Measurements from ENCODE around the gene UBE2Q2. TPM values are rescaled to one million over a fixed set of nuclear protein-coding genes. Genes with fewer than 3 reads are reported as not detected.
A peak's percentile ranks its signal among the peaks of the same experiment; 100 is the strongest.

Gene UBE2Q2
- polyA plus RNA-seq, 6 donors from 2014 or later, result 10.9 to 18.1 (median 13.4) TPM

GRCh38 chr15:75927601-75928000 is 84.4 kb downstream of the UBE2Q2 start:
- ATAC-seq (ENCODE audit: low read depth in 2 of 2), result no peak
- Mint-ChIP-seq H3K4me3 (no peak overlapping the region), H3K9me3 (no peaks in the 10 kb centered on the region), H3K36me3 (peaks cover 13 to 27% of the 10 kb centered on the region in 2 donors), H3K27ac (peak overlapping the region in 2 of 6 donors; percentile 3 to 19), H3K27me3 (no peaks in the 10 kb centered on the region), H3K4me1 (peaks cover 31 to 46% (median 39%) of the 10 kb centered on the region in 3 donors)
- no peak for DNase-seq

- H3K27me3 Mint-ChIP-seq, result no peaks in the 10 kb centered on the region
- peaks cover 28 to 41% (median 34%) of the 10 kb centered on the region in 3 donors for H3K4me1 Mint-ChIP-seq
- H3K36me3 Mint-ChIP-seq, result peaks cover 17 to 35% of the 10 kb centered on the region in 2 donors
- ATAC-seq (ENCODE audit: low read depth in 2 of 2), result no peak
- peak overlapping the region in 2 of 6 donors; percentile 11 to 65 for H3K27ac Mint-ChIP-seq
- DNase-seq, result no peak
- H3K4me3 Mint-ChIP-seq, result peak overlapping the region in 1 of 8 donors; percentile 34
- no peaks in the 10 kb centered on the region for H3K9me3 Mint-ChIP-seq
These were observed 85.7 kb downstream of the UBE2Q2 start for GRCh38 chr15:75928680-75929608.

GRCh38 chr15:75929799-75930565 is 86.7 kb downstream of the UBE2Q2 start:
- no peaks in the 10 kb centered on the region for H3K9me3 Mint-ChIP-seq
- H3K27me3 Mint-ChIP-seq, result no peaks in the 10 kb centered on the region
- DNase-seq, result no peak
- no peak for ATAC-seq (ENCODE audit: low read depth in 2 of 2)
- no peak overlapping the region for H3K27ac Mint-ChIP-seq
- peaks cover 17 to 39% of the 10 kb centered on the region in 2 donors for H3K36me3 Mint-ChIP-seq
- H3K4me1 Mint-ChIP-seq, result peaks cover 22 to 33% (median 29%) of the 10 kb centered on the region in 3 donors
- H3K4me3 Mint-ChIP-seq, result no peak overlapping the region

GRCh38 chr15:75930866-75931265 is 87.6 kb downstream of the UBE2Q2 start:
- no peak overlapping the region for H3K4me3 Mint-ChIP-seq
- H3K9me3 Mint-ChIP-seq, result no peaks in the 10 kb centered on the region
- no peaks in the 10 kb centered on the region for H3K27me3 Mint-ChIP-seq
- peaks cover 17 to 35% of the 10 kb centered on the region in 2 donors for H3K36me3 Mint-ChIP-seq
- H3K4me1 Mint-ChIP-seq, result peaks cover 15 to 25% (median 23%) of the 10 kb centered on the region in 3 donors
- no peak for DNase-seq
- H3K27ac Mint-ChIP-seq, result peak overlapping the region in 2 of 6 donors; percentile 29 to 39
- ATAC-seq (ENCODE audit: low read depth in 2 of 2), result no peak

- no peak for DNase-seq
- peaks cover 6 to 14% of the 10 kb centered on the region in 2 donors for H3K36me3 Mint-ChIP-seq
- peak overlapping the region in 1 of 6 donors; percentile 18 for H3K27ac Mint-ChIP-seq
- no peak overlapping the region for H3K4me3 Mint-ChIP-seq
- ATAC-seq (ENCODE audit: low read depth in 2 of 2), result no peak
- H3K9me3 Mint-ChIP-seq, result peaks cover 0 to 7% (median 0%) of the 10 kb centered on the region in 7 donors
- peaks cover 5 to 14% (median 11%) of the 10 kb centered on the region in 3 donors for H3K27me3 Mint-ChIP-seq
- H3K4me1 Mint-ChIP-seq, result no peaks in the 10 kb centered on the region
These were observed 99.2 kb downstream of the UBE2Q2 start for GRCh38 chr15:75942464-75942863.

- Mint-ChIP-seq H3K27ac (no peak overlapping the region), H3K4me3 (no peak overlapping the region)
These were observed 100.0 kb downstream of the UBE2Q2 start for GRCh38 chr15:75943246-75943645.

GRCh38 chr15:75943713-75944215 is 100.5 kb downstream of the UBE2Q2 start:
- peak overlapping the region in 1 of 6 donors; percentile 13 for H3K27ac Mint-ChIP-seq

More at GRCh38 chr15:75943246-75943645, 100.0 kb downstream of the UBE2Q2 start:
- ATAC-seq (ENCODE audit: low read depth in 2 of 2) (no peak), DNase-seq (no peak)
- H3K9me3 Mint-ChIP-seq, result peaks cover 0 to 7% (median 0%) of the 10 kb centered on the region in 7 donors
- peaks cover 5 to 17% (median 11%) of the 10 kb centered on the region in 3 donors for H3K27me3 Mint-ChIP-seq
- H3K4me1 Mint-ChIP-seq, result no peaks in the 10 kb centered on the region
- peaks cover 0 to 7% of the 10 kb centered on the region in 2 donors for H3K36me3 Mint-ChIP-seq

GRCh38 chr15:75945953-75946352 is 102.7 kb downstream of the UBE2Q2 start:
- ATAC-seq (ENCODE audit: low read depth in 2 of 2) (no peak), DNase-seq (no peak)
- no peaks in the 10 kb centered on the region for H3K36me3 Mint-ChIP-seq
- H3K4me1 Mint-ChIP-seq, result no peaks in the 10 kb centered on the region
- no peak overlapping the region for H3K27ac Mint-ChIP-seq
- peaks cover 0 to 4% (median 0%) of the 10 kb centered on the region in 7 donors for H3K9me3 Mint-ChIP-seq
- H3K4me3 Mint-ChIP-seq, result no peak overlapping the region
- H3K27me3 Mint-ChIP-seq, result peaks cover 5 to 20% (median 17%) of the 10 kb centered on the region in 3 donors

More at GRCh38 chr15:75943713-75944215, 100.5 kb downstream of the UBE2Q2 start:
- Mint-ChIP-seq H3K36me3 (peaks cover 0 to 2% of the 10 kb centered on the region in 2 donors), H3K4me3 (no peak overlapping the region), H3K27me3 (peaks cover 5 to 17% (median 11%) of the 10 kb centered on the region in 3 donors), H3K4me1 (no peaks in the 10 kb centered on the region), H3K9me3 (peaks cover 0 to 7% (median 0%) of the 10 kb centered on the region in 7 donors)
- ATAC-seq (ENCODE audit: low read depth in 2 of 2) (no peak), DNase-seq (no peak)

- H3K27me3 Mint-ChIP-seq, result peaks cover 5 to 22% (median 20%) of the 10 kb centered on the region in 3 donors
- ATAC-seq (ENCODE audit: low read depth in 2 of 2), result no peak
- H3K9me3 Mint-ChIP-seq, result peaks cover 0 to 4% (median 0%) of the 10 kb centered on the region in 7 donors
- H3K4me1 Mint-ChIP-seq, result no peaks in the 10 kb centered on the region
- no peak for DNase-seq
- H3K4me3 Mint-ChIP-seq, result no peak overlapping the region
- H3K27ac Mint-ChIP-seq, result no peak overlapping the region
- H3K36me3 Mint-ChIP-seq, result no peaks in the 10 kb centered on the region
These were observed 103.8 kb downstream of the UBE2Q2 start for GRCh38 chr15:75947092-75947491.

GRCh38 chr15:75948761-75949296 is 105.6 kb downstream of the UBE2Q2 start:
- H3K4me1 Mint-ChIP-seq, result no peaks in the 10 kb centered on the region
- DNase-seq (no peak), ATAC-seq (ENCODE audit: low read depth in 2 of 2) (no peak)
- H3K27me3 Mint-ChIP-seq, result peaks cover 5 to 30% (median 24%) of the 10 kb centered on the region in 3 donors
- H3K4me3 Mint-ChIP-seq, result no peak overlapping the region
- peaks cover 0 to 4% (median 0%) of the 10 kb centered on the region in 7 donors for H3K9me3 Mint-ChIP-seq
- H3K27ac Mint-ChIP-seq, result no peak overlapping the region
- no peaks in the 10 kb centered on the region for H3K36me3 Mint-ChIP-seq

All from naive B cell (primary cell).